Activated CD8-positive, alpha-beta memory T cell treated with anti-CD3 and anti-CD28 coated beads for 48 hours (primary cell): Measurements from ENCODE around the gene RYR3.

Experiments
- DNase-seq, 3 experiments: peaks; one replicate each; pipeline ENCODE4 v3.0.0-alpha.2; 2020; ENCODE audit warnings: low read depth in 2 of 3, low spot score in 2 of 3

The RYR3 gene

GRCh38 chr15:33380406-33380805, 69.6 kb downstream of the RYR3 start:
- DNase-seq = no peak

GRCh38 chr15:33382491-33382890, 71.7 kb downstream of the RYR3 start:
- DNase-seq = no peak

GRCh38 chr15:33384307-33384706, 73.5 kb downstream of the RYR3 start:
- DNase-seq = no peak

GRCh38 chr15:33392453-33392852, 81.7 kb downstream of the RYR3 start:
- no peak for DNase-seq

- DNase-seq = no peak
These were observed 82.8 kb downstream of the RYR3 start for GRCh38 chr15:33393546-33393945.

- DNase-seq = no peak
These were observed 84.6 kb downstream of the RYR3 start for GRCh38 chr15:33395321-33395720.

GRCh38 chr15:33395846-33396245, 85.1 kb downstream of the RYR3 start:
- no peak for DNase-seq

GRCh38 chr15:33396475-33396874, 85.7 kb downstream of the RYR3 start:
- DNase-seq = no peak

- DNase-seq = no peak
These were observed 87.8 kb downstream of the RYR3 start for GRCh38 chr15:33398555-33398954.

- DNase-seq = no peak
These were observed 90.2 kb downstream of the RYR3 start for GRCh38 chr15:33400941-33401340.

- DNase-seq = no peak
These were observed 91.8 kb downstream of the RYR3 start for GRCh38 chr15:33402600-33402999.

GRCh38 chr15:33405096-33405495, 94.3 kb downstream of the RYR3 start:
- DNase-seq = no peak

- DNase-seq = no peak
These were observed 101.1 kb downstream of the RYR3 start for GRCh38 chr15:33411596-33412540.

GRCh38 chr15:33419701-33420100, 108.9 kb downstream of the RYR3 start:
- DNase-seq = no peak

- no peak for DNase-seq
These were observed 113.3 kb downstream of the RYR3 start for GRCh38 chr15:33424025-33424424.

- DNase-seq = no peak
These were observed 114.4 kb downstream of the RYR3 start for GRCh38 chr15:33425142-33425541.

GRCh38 chr15:33430577-33430976, 119.8 kb downstream of the RYR3 start:
- DNase-seq = no peak

GRCh38 chr15:33433821-33434220, 123.1 kb downstream of the RYR3 start:
- DNase-seq = no peak

- no peak for DNase-seq
These were observed 127.6 kb downstream of the RYR3 start for GRCh38 chr15:33438396-33438795.

GRCh38 chr15:33440900-33441299, 130.1 kb downstream of the RYR3 start:
- no peak for DNase-seq

- no peak for DNase-seq
These were observed 131.7 kb downstream of the RYR3 start for GRCh38 chr15:33442449-33442848.

GRCh38 chr15:33443708-33444107, 132.9 kb downstream of the RYR3 start:
- DNase-seq = no peak

- no peak for DNase-seq
These were observed 135.2 kb downstream of the RYR3 start for GRCh38 chr15:33445984-33446383.
